NCI-H187 treated with DMSO at 0.1 percent for 48 hours (cell line): ENCODE results near the gene NT5C3A.
A peak's percentile ranks its signal among the peaks of the same experiment; 100 is the strongest.
"Not testable (repeated sequence)": the region's sequence is repeated elsewhere in the genome, so short reads cannot be mapped to it uniquely, and the experiment has no call there.

Experiments used
- DNase-seq: peaks from one replicate; lab custom pipeline; 2025; lab: John Stamatoyannopoulos, UW

Gene NT5C3A

GRCh38 chr7:33041631-33042428 is 20.7 kb downstream of the NT5C3A start:
- no peak for DNase-seq

GRCh38 chr7:33040803-33041516 is 21.6 kb downstream of the NT5C3A start:
- no peak for DNase-seq

- no peak for DNase-seq
These were observed 22.7 kb downstream of the NT5C3A start for GRCh38 chr7:33039903-33040292.

- DNase-seq, result no peak
These were observed 23.2 kb downstream of the NT5C3A start for GRCh38 chr7:33039257-33039902.

- DNase-seq, result no peak
These were observed 23.9 kb downstream of the NT5C3A start for GRCh38 chr7:33038639-33039038.

GRCh38 chr7:33035776-33036175 is 26.8 kb downstream of the NT5C3A start:
- no peak for DNase-seq

- DNase-seq, result no peak
These were observed 38.3 kb downstream of the NT5C3A start for GRCh38 chr7:33024189-33024757.

- DNase-seq, result no peak
These were observed 50.2 kb downstream of the NT5C3A start for GRCh38 chr7:33012364-33012763.

GRCh38 chr7:33009734-33010133 is 52.8 kb downstream of the NT5C3A start:
- no peak for DNase-seq

- not testable (repeated sequence) for DNase-seq
These were observed 56.9 kb downstream of the NT5C3A start for GRCh38 chr7:33005690-33006089.

- not testable (repeated sequence) for DNase-seq
These were observed 57.4 kb downstream of the NT5C3A start for GRCh38 chr7:33005193-33005592.

GRCh38 chr7:33004104-33004616 is 58.4 kb downstream of the NT5C3A start:
- not testable (repeated sequence) for DNase-seq

- DNase-seq, result not testable (repeated sequence)
These were observed 59.5 kb downstream of the NT5C3A start for GRCh38 chr7:33003111-33003510.

GRCh38 chr7:32999380-32999779 is 63.2 kb downstream of the NT5C3A start:
- not testable (repeated sequence) for DNase-seq

GRCh38 chr7:32998361-32999171 is 64.0 kb downstream of the NT5C3A start:
- DNase-seq, result peak; percentile 37

- not testable (repeated sequence) for DNase-seq
These were observed 64.6 kb downstream of the NT5C3A start for GRCh38 chr7:32997956-32998355.

GRCh38 chr7:32992750-32993149 is 69.8 kb downstream of the NT5C3A start:
- not testable (repeated sequence) for DNase-seq

- DNase-seq, result not testable (repeated sequence)
These were observed 70.4 kb downstream of the NT5C3A start for GRCh38 chr7:32991975-32992700.

GRCh38 chr7:32991068-32991585 is 71.4 kb downstream of the NT5C3A start:
- DNase-seq, result not testable (repeated sequence)

- not testable (repeated sequence) for DNase-seq
These were observed 74.4 kb downstream of the NT5C3A start for GRCh38 chr7:32988148-32988547.
